Muscle of back (tissue), 11 donors: ENCODE data around the gene FBN2. TPM values are rescaled to one million over a fixed set of nuclear protein-coding genes. Genes with fewer than 3 reads are reported as not detected.
"Not testable (repeated sequence)": the region's sequence is repeated elsewhere in the genome, so short reads cannot be mapped to it uniquely, and the experiment has no call there.

Experiments used
- DNase-seq, 3 donors: peaks; one replicate each; pipeline versions ENCODE4 v3.0.0 to v3.0.0-alpha.2; 2013
- polyA plus RNA-seq, 10 donors: library from polyadenylated mRNA; unstranded; fragments of 120-200 nt; gene quantifications; one replicate each; pipeline ENCODE4 v1.2.1, GENCODE V29; 2013; ENCODE audit not compliant: insufficient read length in 10 of 10

Gene FBN2
- polyA plus RNA-seq, 10 donors: 46.4 to 149 (median 79.6) TPM

DNA sequence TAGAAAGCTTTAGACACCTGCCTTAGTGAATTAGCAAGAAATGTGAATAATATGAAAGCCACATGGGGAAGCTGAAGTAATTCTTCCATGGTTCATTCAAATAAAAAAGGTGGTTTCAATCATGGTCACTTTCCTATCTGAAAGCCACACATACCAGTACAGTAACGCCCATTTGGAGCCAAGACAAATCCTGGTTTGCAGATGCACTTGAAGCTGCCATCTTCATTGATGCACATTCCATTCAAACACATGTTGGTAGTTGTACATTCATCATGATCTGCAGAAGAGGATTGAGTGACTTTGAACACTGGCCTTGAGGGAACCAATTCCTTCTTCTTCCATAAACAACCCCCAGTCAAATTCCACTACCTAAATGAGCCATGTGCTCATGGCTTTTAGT, 161.5 kb downstream of the FBN2 start:
- DNase-seq: no peak

DNA sequence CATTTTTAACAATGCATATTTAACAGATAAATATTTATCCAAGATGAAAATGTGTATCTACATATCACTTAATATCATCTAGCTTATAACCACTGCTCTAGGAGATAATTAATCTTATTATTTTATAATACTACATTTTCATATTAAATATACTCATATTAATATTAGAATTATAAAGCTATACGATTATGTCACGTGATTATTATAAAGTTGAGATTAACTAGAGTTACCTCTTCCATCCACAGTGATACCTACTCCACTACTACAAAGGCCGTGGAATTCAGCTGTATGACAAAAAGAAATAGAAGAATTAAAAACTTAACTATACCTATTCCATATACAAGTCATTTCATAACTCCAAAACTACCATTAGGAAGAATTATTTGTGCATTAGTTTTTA, 171.9 kb downstream of the FBN2 start:
- no peak for DNase-seq

GRCh38 chr5:128362370-128362769, 175.7 kb downstream of the FBN2 start:
- no peak for DNase-seq

- DNase-seq: peak; percentile 80 to 89 (median 82)
These were observed 179.2 kb downstream of the FBN2 start for GRCh38 chr5:128358826-128359225.

DNA sequence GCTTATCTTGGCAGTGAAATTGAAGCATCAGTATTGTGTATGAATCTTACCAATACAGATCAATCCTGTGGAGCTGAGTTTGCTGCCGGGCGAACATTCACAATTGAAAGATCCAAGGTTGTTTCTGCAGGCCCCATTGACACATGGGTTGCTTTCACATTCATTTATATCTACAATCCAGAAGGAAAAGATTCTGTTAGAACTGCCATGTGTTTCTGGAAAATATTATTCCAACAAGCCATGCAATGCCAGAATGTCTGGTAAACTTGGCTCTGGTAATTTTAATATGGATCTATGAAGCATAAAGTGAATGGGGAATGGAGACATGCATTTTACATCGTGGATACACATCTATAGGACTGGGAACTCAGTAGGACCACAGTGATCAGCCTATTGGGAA, 180.8 kb downstream of the FBN2 start:
- DNase-seq: peak in 1 of 3 donors; percentile 61

DNA sequence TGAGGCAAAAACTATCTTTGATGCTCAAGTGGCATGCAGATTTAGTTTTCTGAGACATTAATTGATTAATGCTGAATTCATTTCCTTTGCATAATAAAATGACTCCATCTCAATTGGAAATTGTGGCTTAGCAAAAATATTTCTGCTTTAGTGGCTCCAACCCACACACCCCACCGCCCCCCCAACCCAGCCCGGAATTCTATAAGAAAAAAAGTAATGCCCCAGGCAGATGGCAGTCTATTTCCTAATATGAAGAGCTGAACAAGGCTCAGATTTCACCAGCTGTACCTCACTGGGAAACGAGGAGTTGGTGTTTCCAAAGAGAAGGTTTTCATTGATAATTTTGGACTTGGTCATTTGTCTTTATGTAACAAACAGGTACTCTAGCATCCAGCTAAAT, 182.1 kb downstream of the FBN2 start:
- no peak for DNase-seq

DNA sequence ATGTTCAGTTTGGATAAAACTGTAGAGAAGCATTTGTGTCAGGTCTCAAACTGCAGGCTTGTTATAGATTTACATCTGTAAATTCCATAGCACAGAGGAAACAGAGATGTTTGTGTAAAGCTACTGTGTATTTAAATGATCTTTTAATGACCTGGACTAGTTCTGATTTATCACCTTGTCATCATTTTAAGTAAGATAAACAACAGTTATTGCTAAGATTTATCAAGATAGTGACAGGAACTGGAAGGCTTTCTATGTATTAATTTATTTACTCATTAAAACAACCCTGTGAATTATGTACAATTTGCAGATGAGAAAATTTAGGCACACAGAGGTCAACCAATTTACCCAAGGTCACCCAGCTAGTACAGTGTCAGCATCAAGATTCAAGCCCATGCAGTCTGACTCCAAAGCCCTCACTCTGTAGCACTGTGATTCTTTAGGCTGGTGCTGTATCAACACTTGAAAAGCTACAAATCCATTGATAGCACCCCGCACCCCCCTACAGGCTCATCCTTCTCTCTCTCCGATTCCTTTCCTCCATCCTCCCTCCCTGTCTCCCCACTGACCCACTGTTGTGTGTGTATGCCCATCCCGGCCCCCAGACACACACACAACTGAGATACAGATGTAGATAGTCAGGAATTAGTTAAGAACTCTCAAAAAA, 184.5 kb downstream of the FBN2 start:
- no peak for DNase-seq

DNA sequence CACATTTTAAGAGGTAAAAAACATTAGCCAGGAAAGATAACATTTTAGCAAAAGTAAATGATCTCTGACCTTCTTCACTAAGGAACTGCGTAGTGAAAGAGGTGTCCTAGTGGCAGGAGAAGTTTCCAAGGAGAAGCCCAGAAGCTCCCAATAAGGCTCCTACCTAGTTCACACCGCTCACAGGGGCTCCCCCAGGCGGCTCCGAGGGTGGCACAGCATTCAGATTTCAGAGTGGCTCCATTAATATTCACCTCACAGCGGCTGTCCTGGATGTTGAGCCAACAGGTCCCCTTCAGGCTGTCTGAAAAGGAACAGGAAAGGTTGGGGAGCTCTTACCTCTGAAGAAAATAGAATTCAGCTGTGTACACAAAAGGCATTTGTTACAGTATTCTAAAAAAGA, 187.3 kb downstream of the FBN2 start:
- no peak for DNase-seq

GRCh38 chr5:128349044-128349858, 188.8 kb downstream of the FBN2 start:
- DNase-seq: peak in 1 of 3 donors; percentile 42

GRCh38 chr5:128346038-128346437, 192.0 kb downstream of the FBN2 start:
- DNase-seq: no peak

GRCh38 chr5:128345247-128345646, 192.8 kb downstream of the FBN2 start:
- no peak for DNase-seq

DNA sequence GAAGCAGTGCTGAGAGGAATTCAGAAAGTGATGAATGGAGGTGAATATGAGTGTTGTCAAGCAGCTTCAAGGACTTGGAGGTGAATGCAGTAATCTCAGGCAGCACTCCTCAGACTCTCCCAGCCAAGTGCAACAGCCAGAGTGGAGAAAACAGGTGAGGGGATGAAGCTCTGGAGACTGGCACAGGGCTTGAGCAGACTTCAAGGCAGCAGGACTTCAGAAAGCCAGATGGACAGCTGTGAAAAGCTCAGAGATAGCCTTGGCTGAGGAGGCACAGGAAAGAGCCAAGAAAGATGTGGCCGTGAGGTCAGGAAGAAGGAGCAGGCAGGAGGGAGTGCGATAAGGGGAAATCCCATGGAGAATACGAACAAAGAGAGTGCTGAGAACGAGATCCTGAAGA, 194.9 kb downstream of the FBN2 start:
- no peak for DNase-seq

- DNase-seq: no peak
These were observed 197.0 kb downstream of the FBN2 start for GRCh38 chr5:128341056-128341455.

- no peak for DNase-seq
These were observed 197.4 kb downstream of the FBN2 start for GRCh38 chr5:128340648-128341047.

DNA sequence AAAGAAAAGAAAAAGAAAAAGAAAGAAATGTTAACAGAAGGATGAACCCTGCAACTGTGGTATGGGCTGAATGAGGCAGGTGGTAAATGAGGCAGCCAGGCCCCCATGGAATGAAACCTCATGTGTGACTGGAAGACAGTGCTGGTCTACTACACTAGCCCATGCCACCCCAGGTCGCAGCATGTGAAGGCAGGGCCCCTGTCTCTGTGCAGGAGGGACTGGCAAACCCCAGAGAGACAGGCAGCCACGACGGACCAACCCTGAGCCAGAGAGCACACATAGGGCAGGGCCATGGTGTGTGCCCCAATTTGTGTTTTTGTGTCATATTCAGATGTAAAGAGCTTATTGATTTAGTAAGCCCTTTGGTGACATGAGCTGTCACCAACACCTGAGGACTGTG, 198.5 kb downstream of the FBN2 start:
- DNase-seq: no peak

DNA sequence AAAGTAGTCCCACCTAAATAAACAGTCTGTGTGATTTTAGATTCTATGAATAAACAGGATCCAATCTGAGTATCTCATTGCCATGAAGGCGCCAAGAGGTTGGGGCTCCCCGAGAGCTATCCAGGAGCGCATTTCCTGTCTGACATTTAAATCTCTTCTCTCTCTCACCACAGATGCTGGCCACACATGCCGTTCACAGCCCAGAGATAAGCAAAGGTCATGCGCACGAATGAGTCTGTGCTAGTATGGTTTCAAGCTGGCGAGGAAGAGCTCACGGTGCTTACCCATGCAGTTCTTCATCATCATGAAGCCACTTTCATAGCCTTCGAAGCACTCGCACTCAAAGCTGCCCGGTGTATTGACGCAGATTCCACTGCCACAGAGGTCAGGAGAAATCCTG, 199.4 kb downstream of the FBN2 start:
- no peak for DNase-seq

DNA sequence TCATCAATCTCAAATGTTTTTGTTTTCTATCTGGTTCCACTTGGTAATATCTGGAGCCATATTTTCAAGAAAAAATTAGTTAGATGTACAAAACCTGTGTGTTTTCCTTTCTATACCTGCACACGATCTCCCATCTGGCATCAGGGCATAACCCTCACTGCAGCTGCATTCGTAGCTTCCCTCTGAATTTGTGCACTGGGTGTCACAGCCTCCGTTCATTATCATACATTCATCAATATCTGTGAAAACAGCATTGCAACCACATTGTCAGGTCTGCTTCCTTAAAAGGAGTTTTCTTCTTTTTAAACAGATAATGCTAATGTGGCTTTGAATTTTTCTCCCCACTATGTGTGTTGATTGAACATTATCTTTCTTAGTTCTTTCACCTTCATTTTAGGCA, 202.7 kb downstream of the FBN2 start:
- DNase-seq: no peak

DNA sequence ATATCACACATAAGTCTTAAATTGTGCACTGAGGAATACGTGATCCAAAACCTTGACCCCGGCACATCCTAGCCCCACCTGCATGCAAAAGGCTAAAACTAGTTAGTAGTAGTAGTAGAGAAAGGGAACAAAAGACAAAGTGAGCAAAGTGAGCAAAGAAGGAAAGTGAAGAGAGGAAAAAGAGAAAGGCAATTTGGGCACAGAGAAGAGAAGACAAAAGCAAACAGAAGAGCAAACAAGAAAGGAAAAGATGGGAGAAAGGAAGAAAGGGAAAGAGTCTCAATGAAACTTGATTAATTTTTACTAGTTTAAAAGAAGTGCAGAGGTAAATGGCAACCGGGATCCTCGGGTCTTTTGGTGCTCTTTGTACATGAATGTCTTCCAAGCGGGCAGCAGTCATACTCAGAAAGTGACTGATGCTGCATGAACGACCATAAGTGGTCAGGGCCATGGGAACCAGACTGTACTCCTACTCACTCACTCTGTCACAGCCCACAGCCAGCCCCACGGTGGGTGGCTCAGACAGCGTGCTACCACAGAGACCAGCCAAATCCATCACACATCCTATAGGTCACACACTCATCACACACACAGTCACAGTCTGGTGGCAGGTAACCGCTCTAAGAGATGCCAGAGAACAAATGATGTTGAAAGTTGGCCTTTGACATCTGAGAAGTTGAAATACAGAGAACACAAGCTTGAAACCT, 203.9 kb downstream of the FBN2 start:
- DNase-seq: no peak

GRCh38 chr5:128331261-128331660, 206.8 kb downstream of the FBN2 start:
- DNase-seq: no peak

- peak; percentile 71 to 87 (median 73) for DNase-seq
These were observed 208.6 kb downstream of the FBN2 start for GRCh38 chr5:128329386-128329939.

DNA sequence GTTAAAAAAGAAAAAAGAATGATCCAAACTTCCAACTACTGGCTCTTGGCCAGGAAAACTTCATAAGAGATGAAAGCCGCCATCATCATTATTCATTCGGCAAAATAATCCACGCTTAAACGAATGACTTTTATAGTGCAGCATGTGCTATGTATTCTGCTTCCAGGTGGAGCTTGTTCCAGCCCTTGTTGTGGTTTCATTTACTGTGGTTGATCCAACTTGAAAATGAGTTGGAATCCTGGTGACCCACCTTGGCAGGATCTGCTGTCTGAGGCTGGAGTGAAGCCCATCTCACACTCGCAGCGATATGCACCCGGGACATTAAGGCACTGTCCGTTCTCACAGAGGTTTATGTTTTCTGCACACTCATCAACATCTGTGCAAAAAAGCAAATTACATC, 209.6 kb downstream of the FBN2 start:
- peak; percentile 82 to 94 (median 87) for DNase-seq

DNA sequence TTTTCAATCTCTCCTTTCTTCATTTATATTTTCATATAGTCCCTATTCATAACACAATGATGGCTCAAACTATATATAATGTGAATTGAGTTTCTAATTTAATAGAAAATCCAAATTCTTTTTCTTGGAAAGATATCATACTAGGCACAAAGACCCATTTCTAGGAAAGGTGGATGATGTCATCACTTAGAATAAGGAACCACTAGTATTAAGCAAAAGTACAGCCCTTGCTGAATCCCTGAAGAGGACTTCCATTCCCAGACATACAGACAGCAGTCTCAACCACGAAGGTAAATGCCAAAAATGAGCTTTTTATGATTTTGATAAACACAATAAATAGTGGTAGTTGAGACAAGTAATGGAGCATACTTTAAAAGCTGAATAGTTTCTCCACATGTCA, 210.0 kb downstream of the FBN2 start:
- no peak for DNase-seq

- not testable (repeated sequence) for DNase-seq
These were observed 216.6 kb downstream of the FBN2 start for GRCh38 chr5:128321418-128321817.
